Glomerular endothelial cell (primary cell): Measurements from ENCODE around the gene GPSM1. TPM values are rescaled to one million over a fixed set of nuclear protein-coding genes. Genes with fewer than 3 reads are reported as not detected.
"Not testable (repeated sequence)": the region's sequence is repeated elsewhere in the genome, so short reads cannot be mapped to it uniquely, and the experiment has no call there.

Experiments used
- DNase-seq: peaks from one replicate; pipeline ENCODE4 v3.0.0-alpha.2; 2011; ENCODE audit warnings: low read depth, low spot score; ENCODE audit errors: extremely low read depth
- total RNA-seq: library from RNA; depleted of rRNA; stranded (reverse); fragments of >200 nt; gene quantifications from 2 replicates; pipeline ENCODE4 v1.2.3, GENCODE V29; 2015

The GPSM1 gene
- total RNA-seq, 1 donor from 2014 or later, result 45.0 TPM

DNA sequence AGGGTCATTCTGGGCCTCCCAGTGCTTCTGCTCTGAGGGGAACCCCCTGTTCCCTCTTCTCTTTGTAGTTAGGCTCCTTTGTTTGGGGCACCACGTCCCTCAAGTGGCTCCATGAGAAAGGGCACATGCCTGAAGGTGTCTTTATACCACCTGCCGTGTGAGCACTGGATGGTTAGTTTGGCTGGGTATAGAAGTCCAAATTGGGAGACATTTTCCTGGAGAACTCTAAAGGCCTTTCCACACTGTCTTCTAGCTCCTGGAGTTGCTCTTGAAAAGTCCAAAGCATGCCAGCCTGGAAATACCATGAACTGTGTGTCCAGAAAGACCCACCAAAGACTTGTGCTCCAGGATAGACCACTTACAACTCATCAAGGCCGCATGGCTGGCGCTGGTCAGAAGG lies 12.4 kb upstream of the GPSM1 start:
- DNase-seq, result no peak

DNA sequence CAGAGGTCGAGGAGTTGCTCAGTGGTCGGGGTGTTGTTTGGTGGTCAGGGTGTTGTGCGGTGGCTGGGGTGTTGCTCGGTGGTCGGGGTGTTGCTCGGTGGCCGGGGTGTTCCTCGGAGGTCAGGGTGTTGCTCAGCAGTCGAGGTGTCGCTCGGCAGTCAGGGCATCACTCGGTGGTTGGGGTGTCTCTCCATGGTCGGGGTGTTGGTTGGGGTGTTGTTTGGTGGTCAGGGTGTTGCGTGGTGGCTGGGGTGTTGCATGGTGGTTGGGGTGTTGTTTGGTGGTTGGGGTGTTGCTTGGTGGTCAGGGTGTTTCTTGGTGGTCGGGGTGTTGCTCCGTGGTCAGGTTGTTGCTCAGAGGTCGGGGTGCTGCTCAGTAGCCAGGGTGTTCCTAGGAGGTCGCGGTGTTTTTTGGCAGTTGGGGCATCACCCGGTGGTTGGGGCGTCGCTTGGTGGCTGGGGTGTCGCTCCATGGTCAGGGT lies 11.0 kb upstream of the GPSM1 start:
- DNase-seq, result no peak

DNA sequence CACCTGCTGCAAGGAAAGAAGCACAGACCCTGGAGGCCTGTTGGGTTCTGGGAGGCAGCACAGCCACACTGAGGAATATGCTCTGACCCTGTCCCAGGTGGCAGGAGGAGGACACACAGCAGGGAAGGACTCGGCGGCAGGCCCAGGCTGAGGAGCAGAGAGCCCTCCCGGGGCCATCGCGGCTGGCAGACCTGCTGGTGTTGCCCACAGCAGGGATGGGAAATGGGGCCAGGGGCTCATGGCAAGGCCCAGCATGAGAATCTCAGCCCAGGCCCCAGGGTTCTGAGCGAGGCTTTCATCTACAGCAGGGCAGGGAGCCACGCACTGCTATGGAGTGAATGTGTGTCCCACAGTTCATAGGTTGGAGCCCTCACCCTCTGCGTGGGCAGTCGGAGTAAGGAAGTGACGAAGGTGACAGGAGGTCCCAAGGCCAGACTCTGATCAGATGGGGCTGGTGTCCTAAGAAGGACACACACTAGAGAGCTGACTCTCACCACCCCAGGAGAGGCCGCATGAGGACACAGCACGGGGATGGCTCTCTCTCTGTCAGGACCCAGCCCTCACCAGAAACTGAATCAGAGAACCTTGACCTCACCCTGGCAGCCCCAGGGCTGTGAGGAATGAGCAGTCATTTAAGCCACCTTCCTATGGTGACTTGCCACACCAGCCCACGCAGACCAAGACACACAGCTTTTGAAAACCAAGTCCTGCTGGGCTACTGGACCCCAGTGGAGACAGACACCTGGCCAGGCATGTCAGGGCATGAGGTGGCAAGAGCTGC lies 10.3 kb upstream of the GPSM1 start:
- DNase-seq, result no peak

DNA sequence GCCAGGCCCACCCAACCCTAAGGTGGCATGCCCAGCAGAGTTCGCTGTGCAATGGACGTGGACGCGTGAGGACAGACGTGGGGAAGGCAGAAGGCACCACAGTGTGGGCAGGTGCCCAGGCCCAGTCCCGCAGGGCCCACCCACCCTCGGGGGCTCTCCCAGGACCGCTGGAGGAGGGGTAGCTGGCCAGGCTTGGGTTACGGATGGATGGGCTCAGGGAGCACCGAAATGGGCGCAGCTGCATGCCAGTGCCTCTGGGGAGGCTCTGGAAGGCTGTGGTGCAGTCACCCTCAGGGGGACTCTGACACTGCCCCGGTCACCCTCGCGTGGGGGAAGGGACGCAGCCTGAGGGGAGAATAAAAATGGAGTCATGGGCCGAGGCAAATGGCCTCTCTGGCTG lies 9.6 kb upstream of the GPSM1 start:
- no peak for DNase-seq

DNA sequence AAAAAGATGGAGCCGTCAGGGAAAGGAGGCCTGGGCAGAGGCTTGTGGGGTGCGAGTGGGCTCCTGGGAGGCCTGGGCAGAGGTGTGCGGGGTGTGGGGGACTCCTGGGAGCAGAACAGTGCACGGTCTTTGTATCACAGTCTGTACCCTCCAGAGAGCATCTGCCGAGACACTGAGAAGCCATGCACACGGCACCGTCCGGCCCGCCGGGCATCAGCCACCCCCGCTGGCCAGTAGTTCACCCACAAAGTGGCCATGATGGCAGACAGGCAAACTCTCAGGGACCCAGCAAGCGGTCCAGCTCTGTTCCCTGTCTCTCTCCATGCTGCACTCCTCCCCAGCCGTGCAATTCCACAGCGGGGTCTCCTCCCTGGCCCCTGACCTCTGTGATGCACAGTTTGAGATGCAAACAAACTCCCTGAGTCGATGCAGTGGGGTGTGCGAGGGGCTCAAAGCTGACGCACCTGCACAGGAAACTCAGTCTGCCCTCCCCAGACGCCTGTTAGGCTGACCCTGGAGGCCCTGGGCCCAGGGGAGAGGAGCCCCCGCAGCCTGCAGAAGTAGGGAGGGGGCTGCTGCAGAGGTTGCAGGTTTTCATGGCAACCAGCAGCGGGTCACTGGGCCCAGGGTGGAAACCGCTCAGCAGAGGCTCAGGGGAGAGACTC lies 9.1 kb upstream of the GPSM1 start:
- no peak for DNase-seq

DNA sequence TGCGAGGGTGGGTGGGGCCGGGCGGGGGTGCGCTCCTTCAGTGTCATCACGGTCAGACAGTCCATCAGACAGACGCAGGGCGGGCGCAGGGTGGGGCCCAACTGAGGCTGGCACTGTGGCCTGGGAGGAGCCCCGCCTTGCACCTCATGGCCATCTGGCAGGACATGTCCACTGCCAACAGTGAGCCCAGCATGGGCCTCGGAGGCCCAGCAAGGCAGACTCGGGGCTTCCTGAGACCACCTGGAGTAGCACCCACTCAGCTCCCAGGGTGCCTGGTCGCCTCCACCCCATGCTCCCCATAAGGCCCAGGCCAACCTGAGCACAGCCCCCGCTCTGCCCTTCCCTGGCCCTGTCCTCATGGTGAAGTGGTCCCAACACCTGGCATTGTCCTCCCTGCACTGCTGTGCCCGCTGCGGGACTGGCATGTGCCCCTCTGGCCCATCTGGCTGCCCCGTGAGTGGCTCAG lies 8.5 kb upstream of the GPSM1 start:
- DNase-seq, result no peak

DNA sequence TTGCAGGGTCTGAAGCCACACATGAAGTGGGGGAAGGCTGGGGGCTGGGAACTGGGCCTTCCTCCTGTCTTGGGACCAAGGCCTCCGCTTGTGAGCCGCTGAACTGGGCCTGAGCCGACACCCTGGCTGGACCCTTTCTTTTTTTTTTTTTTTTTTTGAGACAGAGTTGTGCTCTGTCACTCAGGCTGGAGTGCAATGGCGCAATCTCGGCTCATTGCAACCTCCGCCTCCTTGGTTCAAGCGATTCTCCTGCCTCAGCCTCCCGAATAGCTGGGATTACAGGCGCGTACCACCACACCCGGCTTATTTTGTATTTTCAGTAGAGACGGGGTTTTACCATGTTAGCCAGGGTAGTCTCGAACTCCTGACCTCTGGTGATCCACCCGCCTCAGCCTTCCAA lies 8.1 kb upstream of the GPSM1 start:
- DNase-seq, result not testable (repeated sequence)

DNA sequence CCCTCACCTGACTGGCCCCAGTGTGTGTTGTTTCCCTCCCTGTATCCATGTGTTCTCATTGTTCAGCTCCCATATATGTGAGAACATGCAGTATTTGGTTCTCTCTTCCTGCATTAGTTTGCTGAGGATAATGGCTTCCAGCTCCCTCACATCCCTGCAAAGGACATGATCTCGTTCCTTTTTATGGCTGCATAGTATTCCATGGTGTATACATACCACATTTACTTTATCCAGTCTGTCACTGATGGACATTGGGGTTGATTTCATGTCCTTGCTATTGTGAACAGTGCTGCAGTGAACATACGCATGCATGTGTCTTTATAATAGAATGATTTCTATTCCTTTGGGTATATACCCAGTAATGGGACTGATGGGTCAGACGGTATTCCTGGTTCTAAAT lies 7.4 kb upstream of the GPSM1 start:
- not testable (repeated sequence) for DNase-seq

GRCh38 chr9:136320972-136321371 lies 6.4 kb upstream of the GPSM1 start:
- not testable (repeated sequence) for DNase-seq

DNA sequence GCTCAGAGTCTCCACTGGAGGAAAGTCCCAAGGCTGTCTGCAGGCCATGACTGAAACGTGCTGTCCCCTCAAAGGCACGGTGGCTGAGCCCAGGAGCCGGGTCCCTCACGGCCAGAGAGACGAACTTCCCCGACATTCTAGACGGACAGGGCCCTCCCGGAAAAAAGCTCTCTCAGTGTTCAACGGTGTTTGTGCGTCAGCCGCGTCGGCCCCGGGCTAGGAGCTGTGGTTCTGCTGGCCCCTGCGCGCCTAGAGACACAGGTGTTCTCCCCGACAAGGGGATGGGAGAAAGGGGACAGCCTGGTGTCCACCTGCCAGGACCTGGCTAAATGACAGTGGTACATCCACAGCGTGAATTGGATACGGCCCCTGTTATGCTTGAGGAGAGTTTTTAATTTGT lies 5.8 kb upstream of the GPSM1 start:
- no peak for DNase-seq

GRCh38 chr9:136322756-136323330 lies 4.5 kb upstream of the GPSM1 start:
- no peak for DNase-seq

DNA sequence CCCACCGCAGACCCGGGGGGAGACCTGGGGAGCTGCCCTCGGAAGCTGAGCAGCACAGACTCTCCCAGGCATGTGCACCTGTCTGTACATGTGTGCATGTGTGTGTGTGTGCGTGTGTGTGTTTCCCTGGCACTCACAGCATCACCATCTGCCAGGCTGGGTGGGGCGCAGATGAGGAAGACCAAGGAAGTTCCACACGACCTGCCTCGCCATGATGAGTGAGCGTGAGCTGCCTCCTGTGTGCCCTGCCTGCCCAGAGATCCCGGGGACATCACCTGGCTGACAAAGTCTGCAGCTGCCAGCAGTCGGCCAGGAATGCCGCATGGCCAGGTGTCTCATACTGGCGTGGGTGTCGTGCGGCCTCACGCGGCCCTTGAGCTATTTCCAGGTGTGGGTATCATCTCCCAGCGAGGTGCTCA lies 4.0 kb upstream of the GPSM1 start:
- DNase-seq, result no peak

DNA sequence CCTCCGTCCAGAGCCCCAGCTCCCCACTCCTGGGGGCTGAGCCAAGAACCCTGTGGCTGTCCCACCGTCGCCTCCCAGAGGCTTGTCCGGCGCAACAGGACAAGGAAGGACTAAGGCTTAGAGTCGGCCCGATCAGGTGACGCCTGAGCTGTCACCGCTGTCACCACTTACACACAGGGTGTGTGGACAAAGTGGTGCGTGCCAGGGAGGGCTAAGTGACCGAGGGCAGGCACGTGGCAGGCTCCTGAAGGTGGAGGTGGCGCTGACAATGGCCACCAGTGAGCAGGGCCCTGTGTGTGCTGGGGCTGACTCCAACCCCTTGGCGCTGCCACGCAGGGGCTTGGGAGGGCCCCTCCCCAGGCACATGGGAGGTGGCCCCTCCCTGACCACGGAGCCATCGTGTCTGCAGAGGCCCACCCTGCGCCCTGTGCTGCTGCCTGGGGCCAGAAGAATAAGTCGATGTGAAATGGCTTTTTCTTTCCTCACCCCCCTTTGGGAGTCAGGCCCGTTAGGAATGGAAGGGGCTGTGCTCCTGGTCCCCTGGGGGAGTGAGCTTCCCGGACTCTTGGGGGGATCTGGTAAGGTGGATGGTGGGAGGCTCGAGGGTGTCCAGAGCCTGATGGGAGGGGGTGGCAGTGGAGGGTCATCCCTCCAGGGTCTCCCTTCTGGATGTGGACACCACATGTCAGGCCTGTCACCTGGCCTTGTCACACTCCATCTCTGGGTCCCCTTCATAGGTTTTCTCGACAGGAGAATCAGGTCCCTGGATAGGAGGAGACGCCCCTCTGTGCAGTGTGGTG lies 2.6 kb upstream of the GPSM1 start:
- no peak for DNase-seq

DNA sequence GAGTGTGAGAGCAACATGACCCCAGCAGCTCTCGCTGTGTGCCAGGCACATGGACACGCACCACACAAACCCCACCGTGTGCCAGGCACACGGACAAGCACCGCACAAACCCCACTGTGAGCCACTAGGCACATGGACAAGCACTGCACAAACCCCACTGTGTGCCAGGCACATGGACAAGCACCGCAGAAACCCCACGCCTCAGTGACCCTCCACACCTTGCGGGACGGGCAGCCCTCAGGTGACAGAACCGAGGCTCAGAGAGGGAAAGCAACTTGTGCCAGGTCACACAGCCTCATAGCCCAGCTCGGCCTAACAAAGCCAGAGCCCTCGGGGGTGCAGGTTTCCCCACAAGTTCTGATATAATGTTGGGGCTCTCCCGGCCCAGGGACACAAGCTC lies 2.0 kb upstream of the GPSM1 start:
- no peak for DNase-seq

DNA sequence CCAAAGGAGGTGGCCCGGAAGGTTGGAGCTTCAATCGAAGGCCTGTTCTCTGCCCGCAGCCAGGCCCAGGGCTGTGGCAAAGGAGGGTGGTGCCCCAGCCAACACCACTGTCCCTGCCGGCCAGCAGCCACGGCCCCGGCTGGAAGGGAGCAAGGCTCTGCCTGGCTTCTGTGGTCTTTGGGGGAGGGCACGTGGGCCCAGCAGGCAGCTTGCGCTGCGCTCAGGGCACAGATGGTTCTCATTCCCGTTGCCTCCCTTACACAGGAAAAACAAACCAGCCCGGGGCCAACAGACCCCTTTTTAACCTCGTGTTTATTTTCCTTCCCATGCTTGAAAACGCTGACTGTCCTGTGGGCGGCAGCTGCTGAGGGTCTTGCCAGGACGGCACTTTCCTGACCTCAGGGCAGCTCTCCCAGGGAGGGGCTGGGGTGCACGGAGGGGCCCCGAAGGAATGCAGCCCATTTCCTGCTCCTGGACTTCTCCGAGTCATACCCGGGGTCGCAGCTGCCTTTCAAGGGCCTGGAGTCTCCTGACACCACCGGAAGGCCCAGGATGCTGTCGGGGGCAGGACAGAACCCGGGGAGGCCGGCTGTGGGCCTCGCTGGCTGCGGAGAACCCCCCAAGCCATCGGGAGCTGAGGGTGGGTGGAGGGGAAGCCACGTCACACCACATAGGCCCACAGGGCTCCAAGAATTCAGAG lies 1.1 kb upstream of the GPSM1 start:
- no peak for DNase-seq

- DNase-seq, result no peak
Measured at GRCh38 chr9:136326761-136327303, 507 bp upstream of the GPSM1 start.

- no peak for DNase-seq
Measured at GRCh38 chr9:136328011-136328621, 777 bp downstream of the GPSM1 start.

- no peak for DNase-seq
Measured at GRCh38 chr9:136328622-136329041, 1.3 kb downstream of the GPSM1 start.

- no peak for DNase-seq
Measured at GRCh38 chr9:136329211-136329627, 1.9 kb downstream of the GPSM1 start.
